NCI-H2196 treated with DMSO at 0.1 percent for 48 hours (cell line): ENCODE results near the gene A1BG.
"Not testable (repeated sequence)": the region's sequence is repeated elsewhere in the genome, so short reads cannot be mapped to it uniquely, and the experiment has no call there.

Experiments used
- DNase-seq: peaks from one replicate; lab custom pipeline; 2025; ENCODE audit not compliant: unreplicated experiment; lab: John Stamatoyannopoulos, UW

The A1BG gene

DNA sequence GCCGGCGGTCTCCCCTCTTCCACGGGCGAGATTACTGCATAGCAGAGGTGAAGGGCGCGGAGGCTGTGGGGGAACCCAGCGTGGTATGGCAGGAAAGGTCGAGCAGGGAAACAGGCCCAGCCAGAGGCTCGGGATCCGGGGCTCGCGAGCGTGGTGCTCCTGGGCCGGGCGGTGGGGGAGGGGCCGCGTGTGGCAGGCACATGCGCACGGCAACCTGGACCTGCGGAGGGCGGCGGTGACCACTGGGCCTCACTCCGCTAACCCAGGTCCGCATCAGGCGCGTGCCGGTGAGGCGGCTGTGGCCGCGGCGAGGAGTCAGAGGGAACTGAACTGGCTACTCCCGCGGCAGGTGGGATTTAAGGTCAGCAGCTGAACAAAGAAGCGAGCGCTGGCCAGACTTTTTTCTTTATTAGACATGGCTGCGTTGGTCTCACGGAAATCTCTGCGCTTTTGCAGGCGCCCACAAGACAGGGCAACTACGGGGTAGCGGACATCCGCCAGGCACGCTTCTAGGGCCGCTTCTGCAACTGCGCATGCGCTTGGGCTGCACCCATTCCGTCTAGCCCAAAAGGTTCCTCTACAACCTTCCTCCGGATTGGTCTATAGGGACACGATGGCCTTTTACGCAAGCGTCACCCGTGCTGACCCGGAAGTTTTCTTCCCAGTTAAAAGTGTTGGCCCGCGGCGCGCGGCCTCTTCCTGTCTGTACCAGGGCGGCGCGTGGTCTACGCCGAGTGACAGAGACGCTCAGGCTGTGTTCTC, 33.5 kb upstream of the A1BG start, which contains the start of gene RPS5:
TSS of gene RPS5 (plus strand) at position 694 of the 762 bp plus-strand sequence. CDS start 869 bp downstream, outside the sequence.
- peak; percentile 98 for DNase-seq

DNA sequence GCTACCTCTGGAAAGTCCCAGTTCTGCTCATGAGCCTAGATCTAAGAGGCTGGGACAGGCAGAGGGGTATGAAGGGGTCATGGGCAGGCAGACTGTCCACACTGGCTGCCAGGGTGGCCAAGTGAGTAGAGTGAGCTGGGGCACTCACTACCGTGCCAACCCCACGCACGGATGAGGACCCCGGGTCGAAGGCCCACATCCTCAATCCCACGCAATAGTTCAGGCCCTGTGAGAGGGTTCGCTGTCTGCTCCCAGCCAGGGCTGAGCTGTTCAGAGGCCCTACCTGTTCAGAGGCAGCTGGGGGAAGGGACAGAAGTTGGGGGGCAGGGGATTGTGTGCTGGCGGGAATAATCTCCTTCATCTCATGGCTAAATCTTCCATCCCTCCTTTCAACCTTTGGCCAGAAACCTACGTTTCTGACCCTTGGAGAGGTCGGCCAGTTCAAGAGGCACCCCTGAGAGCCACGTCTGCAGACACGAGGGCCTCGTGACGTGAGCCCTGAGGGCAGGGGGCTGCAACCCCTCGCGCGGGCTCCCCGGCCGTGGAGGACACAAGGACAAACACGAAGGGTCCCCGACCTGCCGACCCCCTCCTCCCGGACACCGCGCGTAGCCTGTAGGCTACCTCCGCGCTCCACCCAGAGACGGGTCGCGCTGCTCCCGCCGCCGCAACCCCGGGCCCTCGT, 32.7 kb upstream of the A1BG start:
- no peak for DNase-seq

DNA sequence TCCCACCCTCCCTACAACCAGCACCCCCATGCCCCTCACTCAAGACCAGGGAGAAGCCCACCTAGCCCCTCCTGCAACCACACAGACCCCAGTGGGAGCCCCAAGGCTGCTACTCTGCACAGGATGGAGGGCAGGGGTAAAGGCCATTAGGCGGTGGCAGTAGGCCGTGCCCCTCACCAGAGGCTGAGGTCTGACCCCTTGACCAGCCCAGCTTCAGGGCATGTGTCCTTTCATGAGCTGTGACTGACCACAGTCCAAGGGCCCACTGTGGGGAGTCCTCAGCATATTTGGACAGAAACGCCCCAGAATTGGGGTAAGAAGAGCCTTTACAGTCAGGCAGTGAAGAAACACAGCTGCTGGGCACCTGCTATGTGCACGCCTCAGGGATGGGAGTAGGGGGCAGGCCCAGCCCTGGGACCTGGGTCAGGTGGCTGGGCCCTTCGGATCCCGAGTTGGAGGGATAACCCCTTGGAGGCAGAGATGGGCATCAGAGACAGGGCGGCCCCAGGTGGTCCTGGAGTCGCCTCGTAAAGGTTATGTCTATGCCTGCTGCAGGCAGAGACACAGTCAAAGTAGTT, 32.1 kb upstream of the A1BG start:
- no peak for DNase-seq

DNA sequence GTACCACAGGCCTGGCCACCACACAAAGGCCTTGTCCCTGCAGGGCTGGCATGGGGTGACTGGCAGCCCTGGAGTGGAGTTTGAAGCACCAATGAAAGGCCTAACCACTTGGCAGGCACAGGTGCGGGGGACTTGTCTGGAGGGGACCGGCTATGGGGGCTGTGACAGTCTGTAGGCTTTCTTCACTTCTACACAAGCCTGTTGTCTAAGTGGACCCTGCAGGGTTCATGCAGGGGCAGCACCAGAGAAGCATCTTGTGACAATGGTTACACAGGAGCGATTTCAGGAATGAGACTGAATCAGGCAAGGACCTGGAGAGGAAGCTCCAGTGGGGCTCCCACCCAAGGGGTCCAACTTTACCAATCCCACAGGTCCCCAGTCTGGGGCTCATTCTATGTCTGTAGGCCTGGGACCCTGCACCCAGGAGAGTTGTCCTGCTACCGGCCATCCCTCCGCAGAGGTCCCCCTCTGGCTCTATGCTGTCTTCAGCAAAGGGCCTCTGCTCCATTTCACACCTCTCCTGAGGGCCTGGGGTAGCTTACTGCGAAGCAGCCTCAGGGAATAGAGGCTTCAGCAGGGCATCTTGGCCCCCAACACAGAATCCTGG, 29.8 kb upstream of the A1BG start:
- no peak for DNase-seq

DNA sequence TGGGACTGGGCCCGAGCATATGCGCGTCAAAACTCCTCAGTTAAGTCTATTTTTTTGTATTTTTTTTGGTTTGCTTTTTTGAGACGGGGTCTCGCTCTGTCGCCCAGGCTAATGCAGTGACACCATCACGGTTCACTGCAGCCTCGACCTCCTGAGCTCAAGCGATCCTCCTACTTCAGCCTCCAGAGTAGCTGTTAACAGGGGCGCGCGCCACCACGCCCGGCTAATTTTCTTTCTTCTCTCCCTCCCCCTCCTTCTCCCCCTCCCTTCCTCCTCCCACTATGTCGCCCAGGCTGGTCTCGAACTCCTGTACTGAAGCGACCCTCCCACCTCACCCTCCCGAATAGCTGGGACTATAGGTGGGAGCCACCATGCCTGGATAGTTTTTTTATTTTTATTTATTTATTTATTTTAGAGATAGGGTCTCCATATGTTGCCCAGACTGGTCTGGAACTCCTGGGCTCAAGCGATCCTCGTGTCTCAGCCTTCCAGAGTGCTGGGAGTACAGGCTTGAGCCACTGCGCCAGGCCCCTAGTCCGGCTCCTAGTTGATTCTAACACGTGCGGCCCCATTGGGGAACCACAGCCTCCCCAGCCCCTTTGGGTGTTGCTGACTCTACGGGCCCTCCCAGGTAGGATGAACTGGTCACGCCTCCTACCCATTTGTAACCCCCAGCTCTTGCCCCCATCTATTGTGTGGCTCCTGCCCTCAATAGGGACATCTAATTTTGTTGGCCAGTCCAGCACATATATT, 28.3 kb upstream of the A1BG start:
- DNase-seq: no peak

DNA sequence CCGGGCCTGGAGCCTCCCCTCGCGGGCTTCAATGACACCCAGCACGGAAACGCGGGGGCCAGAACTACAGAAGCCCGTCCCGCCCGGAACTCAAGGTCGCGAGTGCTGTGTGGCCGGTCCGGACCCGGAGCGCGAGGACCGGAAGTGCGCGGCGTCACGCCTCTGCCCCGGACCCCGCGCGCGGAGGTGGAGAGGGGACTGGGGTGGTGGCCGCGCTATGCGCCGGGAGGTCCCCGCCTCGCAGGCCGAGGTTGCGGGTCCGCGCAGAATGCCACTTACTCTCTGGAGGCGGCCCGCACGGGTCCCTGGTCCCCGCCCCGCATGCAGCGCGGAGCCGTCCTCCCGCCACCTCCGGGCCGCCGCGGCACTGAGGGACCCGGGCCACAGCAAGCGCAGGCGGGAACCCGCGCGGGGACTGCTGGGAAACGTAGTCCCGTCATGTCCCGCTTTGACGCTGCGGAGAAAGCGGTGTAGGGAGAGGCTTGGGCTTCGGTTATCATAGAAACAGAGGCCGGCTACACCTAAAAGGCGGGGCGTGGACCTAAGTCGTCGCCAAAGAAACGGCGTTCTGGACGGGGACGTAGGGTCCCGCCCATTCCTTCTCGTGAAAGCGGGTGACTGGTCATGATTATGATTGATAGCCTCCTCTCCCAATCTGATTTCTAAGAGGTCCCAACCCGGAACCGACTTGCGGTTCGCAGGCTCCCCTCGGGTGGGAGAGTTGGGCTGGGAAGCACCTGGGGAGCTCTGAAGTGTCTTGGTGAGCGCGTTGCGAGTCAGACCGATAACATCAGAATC, 27.6 kb upstream of the A1BG start, which contains the start of gene ZNF837:
TSS of gene ZNF837 (minus strand) at position 369 of the 798 bp plus-strand sequence. CDS start 11,698 bp downstream, outside the sequence.
- peak; percentile 99 for DNase-seq

DNA sequence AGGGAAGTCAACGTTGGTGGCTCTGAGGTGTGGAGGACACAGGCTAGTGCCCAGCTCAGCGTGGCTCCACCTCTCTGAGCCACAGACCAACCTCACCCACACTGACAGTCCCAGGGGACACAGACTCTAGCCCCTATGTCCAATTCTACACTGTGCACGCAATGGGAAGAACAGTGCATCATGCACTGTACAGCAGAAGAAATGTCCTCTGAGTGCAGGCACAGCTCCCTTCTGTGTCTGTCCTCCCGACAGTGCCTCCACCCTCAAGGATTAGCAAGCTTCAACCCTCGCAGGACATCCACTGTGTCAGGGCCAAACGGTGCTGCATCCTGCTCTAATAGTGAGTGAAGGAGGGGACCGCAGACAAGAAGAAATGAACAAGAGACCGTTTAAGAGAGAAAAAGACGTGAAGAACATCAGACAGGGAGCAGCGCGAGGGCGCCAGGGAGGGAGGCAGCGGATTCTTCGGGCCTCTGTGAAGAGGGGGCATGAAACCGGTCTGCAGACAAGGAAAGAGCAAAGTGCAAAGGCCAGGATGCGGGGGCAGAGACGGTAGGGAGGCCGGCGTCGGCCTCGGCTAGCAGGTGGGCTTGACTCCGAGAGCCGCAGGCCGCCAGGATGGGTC, 26.9 kb upstream of the A1BG start:
- no peak for DNase-seq

DNA sequence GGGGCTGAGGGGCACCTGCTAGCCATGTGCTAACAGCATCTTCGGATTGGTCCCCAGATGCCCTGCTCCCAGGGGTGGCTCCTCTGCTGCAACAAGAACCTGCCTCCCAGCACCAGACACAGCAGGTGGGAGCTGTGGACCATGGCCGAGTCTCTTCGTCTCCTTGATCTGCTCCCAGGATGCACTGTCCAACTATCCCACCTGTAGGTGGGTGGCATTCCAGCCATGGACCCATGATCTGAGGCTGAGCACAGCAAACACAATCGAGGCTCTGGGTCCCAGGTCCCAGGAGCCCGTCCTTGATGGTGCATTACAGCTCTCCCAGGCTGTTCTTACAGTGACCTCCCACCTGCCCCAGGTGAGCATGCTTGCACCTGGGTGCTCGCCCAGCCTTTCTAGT, 26.0 kb upstream of the A1BG start:
- no peak for DNase-seq

DNA sequence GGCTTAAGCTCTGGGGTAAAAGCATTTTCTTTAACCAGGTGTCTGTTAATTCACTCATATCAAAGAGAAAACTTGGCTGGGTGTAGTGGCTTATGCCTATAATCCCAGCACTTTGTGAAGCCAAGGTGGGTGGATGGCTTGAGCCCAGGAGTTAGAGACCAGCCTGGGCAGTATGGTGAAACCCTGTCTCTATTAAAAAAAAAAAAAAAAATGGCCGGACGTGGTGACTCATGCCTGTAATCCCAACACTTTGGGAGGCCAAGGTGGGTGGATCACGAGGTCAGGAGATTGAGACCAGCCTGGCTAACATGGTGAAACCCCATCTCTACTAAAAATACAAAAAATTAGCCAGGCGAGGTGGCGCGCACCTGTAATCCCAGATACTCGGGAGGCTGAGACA, 23.4 kb upstream of the A1BG start:
- not testable (repeated sequence) for DNase-seq

DNA sequence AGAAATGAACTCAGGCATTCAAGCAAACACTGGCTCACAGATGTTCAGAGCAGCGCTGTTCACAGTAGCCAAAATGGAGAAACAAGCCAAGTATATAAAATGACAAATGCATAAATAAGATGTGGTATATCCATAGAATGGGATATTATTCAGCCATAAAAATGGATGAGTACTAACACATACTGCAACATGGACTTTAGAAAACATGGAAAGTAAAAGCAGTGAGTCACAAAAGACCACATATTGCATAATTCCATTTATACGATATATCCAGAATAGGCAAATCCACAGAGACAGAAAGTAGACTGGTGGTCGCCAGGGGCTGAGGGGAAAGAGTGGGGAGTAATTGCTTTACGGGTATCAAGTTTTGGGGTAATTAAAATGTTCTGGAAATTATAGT, 20.9 kb upstream of the A1BG start:
- DNase-seq: no peak

DNA sequence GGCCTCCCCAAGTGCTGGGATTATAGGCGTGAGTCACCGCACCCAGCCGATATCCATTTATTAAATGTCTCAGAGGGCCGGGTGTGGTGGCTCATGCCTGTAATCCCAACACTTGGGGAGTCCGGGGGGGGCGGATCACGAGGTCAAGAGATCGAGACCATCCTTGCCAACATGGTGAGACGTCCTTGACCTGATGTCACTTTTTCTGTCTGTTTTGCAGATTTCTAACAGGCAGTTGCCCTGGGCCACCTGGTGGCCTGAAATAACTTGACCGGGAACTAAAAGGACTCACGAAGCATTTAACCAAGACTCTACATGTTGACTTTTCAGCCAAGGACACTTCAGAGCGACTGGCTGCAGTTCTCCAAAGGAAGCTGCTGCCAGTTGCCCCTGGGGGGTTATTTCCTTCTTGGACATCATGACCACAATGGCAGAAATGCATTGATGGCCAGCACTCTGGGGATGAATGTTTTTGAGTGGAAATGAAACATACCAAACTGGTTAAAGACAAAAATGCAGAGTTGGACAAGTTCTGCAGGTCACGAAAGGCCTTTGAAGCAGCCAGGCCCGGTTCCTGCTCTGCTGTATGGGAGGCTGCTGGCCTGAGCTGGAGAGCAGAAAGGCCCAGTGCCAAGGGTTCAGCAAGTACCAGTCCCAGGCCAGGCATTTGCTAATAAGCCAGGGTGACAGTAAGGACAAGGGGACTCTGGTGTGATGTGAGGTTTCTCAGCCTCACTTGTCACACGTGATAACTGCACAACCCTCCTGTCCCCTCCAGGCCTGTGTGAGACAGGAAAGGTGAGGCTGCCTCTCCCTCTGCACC, 19.2 kb upstream of the A1BG start:
- no peak for DNase-seq

DNA sequence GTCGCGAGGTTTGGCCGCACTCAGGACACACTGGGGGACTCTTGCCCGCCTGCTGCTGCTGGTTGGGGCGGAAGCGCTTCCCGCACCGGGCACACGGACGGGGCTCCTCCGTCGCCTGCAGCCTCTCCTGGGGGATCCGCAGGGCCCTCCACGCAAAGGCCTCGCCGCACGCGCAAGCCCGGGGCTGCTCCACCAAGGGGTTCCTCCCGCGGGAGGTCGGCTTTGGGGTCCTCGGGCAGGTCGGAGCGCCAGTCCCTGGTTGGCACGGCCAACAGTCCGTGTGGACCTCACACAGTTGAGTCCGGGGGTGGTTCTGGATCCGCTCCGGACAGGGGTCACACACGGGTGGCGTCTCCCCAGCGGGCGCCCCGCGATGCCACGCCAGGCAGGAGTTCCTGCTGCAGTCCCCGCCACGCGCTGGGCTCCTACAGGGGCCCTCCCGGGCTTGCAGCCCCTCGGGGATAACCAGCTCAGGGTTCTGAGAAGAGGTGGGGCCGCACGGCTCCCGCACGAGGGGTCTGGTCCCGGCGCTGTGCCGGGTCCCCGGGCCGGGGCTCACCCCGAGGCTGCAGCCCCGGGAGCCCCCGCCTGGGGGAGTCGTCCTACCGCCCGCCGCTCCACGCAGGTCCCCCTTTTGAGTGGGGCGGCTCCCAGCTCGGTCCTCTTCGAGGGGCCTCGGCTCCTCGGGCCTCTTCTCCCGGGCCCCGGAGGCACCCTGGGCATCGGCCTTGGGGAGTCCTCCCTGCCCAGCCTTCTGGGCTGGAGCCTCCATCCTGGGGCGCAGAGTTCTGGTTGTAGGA, 15.5 kb upstream of the A1BG start:
- no peak for DNase-seq

DNA sequence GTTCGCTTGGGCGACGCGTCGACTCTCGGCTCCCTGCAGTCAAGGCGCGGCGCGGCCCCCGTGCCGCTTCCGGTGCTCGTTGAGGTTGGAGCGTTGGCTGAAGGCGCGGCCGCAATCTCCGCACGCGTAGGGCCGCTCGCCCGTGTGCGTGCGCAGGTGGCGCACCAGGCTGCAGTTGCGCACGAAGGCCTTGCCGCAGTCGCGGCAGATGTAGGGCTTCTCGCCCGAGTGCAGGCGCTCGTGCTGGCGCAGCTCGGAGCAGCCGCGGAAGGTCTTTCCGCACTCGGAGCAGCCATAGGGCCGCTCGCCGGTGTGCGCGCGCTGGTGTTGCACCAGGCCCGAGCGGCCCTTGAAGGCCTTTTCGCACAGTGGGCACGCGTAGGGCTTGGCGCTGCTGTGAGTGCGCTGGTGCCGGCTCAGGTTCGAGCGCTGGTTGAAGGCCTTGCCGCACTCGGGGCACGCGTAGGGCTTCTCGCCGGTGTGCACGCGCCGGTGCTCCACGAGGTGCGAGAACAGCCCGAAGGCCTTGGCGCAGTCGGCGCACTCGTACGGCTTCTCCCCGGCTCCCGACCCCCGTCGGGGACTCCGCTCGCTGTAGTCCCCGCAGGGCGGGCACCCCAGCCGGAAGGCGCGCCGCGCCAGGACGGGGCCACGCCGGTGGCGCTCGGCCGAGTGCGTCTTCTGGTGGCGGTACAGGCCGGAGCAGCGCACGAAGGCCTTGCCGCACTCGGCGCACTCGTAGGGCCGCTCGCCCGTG, 14.6 kb upstream of the A1BG start:
- no peak for DNase-seq

DNA sequence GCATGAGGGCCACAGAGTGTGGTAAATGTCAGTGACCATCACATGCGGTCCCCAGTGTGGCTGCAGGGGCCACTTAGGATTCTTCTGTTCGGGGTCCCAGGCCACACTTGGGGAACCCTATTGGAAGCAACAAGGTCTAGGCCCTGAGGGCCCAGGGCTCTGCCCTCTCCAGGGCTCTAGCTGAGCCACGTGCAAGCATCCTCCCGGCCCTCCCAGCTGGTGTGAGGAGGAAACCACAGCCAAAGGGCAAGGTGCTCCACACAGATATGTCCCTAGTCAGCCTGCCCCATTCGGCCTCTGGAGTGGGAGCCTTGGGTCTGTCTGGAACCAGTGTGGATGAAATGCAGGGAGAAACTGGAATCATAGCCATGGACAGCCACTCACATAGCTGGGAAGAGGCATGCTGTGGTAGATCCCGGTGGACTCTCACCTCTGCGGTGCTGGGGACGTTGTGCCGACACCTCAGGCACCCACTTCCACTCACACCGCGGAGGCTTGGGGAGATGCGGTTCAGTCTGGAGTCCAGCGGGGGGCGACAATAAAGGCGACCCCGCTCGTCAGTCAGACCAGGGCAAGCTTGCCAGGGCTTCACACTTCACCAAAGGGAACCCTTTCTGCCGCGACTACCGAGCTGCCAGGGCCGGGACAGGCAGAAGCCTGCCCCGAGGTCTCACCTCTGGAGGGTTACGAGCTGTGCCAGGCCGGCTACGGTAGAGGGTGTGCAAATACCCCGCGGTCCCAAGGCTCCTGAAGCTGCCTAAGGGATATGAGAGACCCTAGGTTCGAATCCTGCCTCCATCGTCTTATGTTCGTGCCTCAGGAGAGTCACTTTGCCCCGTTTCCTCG, 13.5 kb upstream of the A1BG start:
- DNase-seq: no peak

DNA sequence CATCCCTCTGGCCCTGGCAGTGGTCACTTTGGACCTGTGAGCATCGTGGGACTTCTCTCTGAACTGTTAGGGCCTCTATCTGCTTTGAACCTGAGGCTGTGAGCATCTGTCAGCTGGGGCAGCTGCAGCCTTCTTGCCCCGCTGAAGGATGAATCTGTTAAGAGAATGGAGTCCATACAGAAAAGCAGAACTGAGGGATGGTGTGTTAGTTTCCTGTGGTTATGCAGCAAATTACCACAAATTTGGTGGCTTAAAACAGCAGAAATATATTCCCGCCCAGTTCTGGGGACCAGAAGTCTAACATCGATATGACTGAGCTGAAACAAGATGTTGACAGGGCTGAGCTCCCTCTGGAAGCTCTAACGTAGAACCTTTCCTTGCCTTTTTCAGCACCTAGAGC, 10.9 kb upstream of the A1BG start:
- DNase-seq: no peak

DNA sequence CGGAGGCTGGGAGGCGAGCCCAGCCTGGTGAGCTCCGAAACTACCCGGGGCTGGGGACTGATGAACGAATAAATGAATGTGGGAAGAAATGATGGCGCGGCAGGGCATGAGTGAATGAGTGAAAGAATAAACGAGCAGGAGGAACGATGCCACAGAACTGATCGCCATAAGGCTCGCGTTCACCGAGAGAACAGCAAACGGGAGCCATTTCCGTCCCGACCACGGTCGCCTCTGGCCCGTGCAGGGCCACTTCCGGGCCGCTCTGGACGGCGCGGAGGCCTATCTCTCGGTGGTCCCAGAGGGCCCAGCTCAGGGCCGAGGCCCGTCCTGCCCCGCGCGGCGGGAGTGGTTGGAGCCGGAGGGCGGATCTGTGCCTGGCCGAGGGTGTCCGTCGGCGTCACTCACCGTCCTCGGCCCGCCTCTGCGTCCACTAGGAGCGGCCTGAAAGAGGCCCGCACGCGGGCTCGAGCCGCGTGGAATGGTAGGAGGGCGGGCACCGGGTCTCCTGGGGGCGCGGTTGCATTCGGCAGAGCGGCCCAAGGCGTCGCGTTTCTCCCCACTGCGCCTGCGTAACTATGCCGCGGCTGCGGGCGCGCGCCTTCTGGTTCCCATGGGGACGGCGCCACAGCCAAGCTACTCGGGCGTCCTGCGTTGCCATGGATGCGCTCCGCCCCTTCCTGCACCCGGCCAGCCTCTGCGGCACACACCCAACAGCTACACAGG, 9.1 kb upstream of the A1BG start, which contains the start of gene ZNF497:
TSS of gene ZNF497 (minus strand) at position 480 of the 723 bp plus-strand sequence. CDS start 5,116 bp downstream, outside the sequence.
- DNase-seq: peak; percentile 96
